ENCODE data around the gene NOC3L.

DNA sequence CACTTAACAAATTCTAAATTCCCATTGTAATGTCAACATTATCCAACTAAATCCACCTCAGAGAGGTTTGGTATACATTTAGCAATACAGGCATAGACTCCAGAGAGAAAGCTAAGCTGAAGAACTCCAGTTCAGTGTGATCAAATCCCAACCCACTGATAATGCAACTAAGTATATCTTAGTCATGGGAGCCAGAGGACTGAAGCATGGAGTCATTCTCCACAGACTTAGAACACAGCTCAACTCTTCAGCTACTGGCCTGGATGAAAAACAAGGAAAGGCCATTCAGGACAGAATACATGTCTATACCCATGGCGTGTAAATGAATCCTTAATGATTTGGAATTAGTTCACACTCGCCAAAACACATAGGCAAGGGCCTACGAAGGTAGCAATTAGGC, 27.9 kb downstream of the NOC3L start:
- TF ChIP-seq, protein P1, sequence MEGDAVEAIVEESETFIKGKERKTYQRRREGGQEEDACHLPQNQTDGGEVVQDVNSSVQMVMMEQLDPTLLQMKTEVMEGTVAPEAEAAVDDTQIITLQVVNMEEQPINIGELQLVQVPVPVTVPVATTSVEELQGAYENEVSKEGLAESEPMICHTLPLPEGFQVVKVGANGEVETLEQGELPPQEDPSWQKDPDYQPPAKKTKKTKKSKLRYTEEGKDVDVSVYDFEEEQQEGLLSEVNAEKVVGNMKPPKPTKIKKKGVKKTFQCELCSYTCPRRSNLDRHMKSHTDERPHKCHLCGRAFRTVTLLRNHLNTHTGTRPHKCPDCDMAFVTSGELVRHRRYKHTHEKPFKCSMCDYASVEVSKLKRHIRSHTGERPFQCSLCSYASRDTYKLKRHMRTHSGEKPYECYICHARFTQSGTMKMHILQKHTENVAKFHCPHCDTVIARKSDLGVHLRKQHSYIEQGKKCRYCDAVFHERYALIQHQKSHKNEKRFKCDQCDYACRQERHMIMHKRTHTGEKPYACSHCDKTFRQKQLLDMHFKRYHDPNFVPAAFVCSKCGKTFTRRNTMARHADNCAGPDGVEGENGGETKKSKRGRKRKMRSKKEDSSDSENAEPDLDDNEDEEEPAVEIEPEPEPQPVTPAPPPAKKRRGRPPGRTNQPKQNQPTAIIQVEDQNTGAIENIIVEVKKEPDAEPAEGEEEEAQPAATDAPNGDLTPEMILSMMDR (IDR thresholded peaks at IDR 0.05): no peak
- TF ChIP-seq EP300 (IDR thresholded peaks at IDR 0.05) (no peak), POLR2AphosphoS5 (IDR thresholded peaks at IDR 0.05) (no peak), POLR2A (IDR thresholded peaks at IDR 0.05) (no peak)

All from stomach (tissue), 4 donors.